GM12878 (cell line): ENCODE data around the gene LCLAT1. TPM values are rescaled to one million over a fixed set of nuclear protein-coding genes. Genes with fewer than 3 reads are reported as not detected.

Source experiments
- ESRRA ChIP-seq: IDR thresholded peaks from 2 replicates; pipeline ENCODE4 v1.6.1; 2012; ENCODE audit warnings: mild to moderate bottlenecking, low read length, improper control_type of control experiment
- MEF2A ChIP-seq: IDR thresholded peaks from 2 replicates; pipeline ENCODE4 v1.6.1; 2011; ENCODE audit warnings: low read depth, mild to moderate bottlenecking, low read length, moderate library complexity; ENCODE audit not compliant: insufficient read depth
- MEF2B ChIP-seq: fragments of 450-650 bp; IDR thresholded peaks from 2 replicates; pipeline ENCODE4 v1.6.1; 2018; ENCODE audit warnings: mild to moderate bottlenecking, moderate library complexity; ENCODE audit not compliant: partially characterized antibody, poor library complexity, severe bottlenecking
- MYB ChIP-seq: fragments of 150-350 bp; IDR thresholded peaks from 2 replicates; pipeline ENCODE4 v1.6.1; 2014; ENCODE audit warnings: mild to moderate bottlenecking, low read depth, low read length, borderline replicate concordance
- NR2C1 ChIP-seq: fragments of 450-650 bp; IDR thresholded peaks from 2 replicates; pipeline ENCODE4 v1.6.1; 2017; ENCODE audit warnings: antibody characterized with exemption, mild to moderate bottlenecking, moderate library complexity
- POLR2A ChIP-seq: IDR thresholded peaks from 2 replicates; pipeline ENCODE4 v1.6.1; 2011; ENCODE audit warnings: low read depth, mild to moderate bottlenecking, low read length
- RBBP5 ChIP-seq: fragments of 200-600 bp; sonication (generic); conservative IDR thresholded peaks from 2 replicates; pipeline ENCODE4 v1.6.1; 2016
- RFX5 ChIP-seq: IDR thresholded peaks from 2 replicates; pipeline ENCODE4 v1.6.1; 2011; ENCODE audit warnings: low read depth, low read length, improper control_type of control experiment
- TAF1 ChIP-seq: IDR thresholded peaks from 2 replicates; pipeline ENCODE4 v1.6.1; 2011; ENCODE audit warnings: mild to moderate bottlenecking, low read depth, low read length, borderline replicate concordance
- ZNF217 ChIP-seq: fragments of 450-650 bp; IDR thresholded peaks from 2 replicates; pipeline ENCODE4 v1.6.1; 2017; ENCODE audit warnings: antibody characterized with exemption, mild to moderate bottlenecking
- ZNF622 ChIP-seq: fragments of 450-650 bp; IDR thresholded peaks from 2 replicates; pipeline ENCODE4 v1.6.1; 2017; ENCODE audit warnings: mild to moderate bottlenecking, inconsistent platforms
- polyA plus RNA-seq, 11 experiments: library from polyadenylated mRNA; depleted of rRNA in 4 of 11; unstranded in 6 of 11; stranded (reverse) in 5 of 11; fragments of >200 nt; fragmentation: Nextera tagmentation in 4 of 11; fragmentation: Illumina TruSeq in 1 of 11; extraction: Ambion mirVana in 4 of 11; extraction: Trizol in 1 of 11; gene quantifications; 1 replicate in 1 of 11; 2 replicates in 10 of 11; pipeline versions ENCODE4 v1.2.1 to v1.2.3, GENCODE V29; 2011 to 2016; ENCODE audit warnings: inconsistent platforms in 2 of 11, missing spikeins in 2 of 11, low read depth in 1 of 11
- total RNA-seq, 4 experiments: library from RNA; depleted of rRNA in 3 of 4; stranded (reverse); fragments of >200 nt in 3 of 4; fragmentation: Illumina TruSeq in 1 of 4; extraction: Trizol in 1 of 4; gene quantifications; 2 replicates each; pipeline versions ENCODE4 v1.2.1 to v1.2.3, GENCODE V29; 2013 to 2021
- TF ChIP-seq, protein P1 (sequence below): IDR thresholded peaks from 2 replicates; pipeline ENCODE4 v1.6.1; 2012; ENCODE audit warnings: low read depth, low read length, improper control_type of control experiment
- TF ChIP-seq, protein P2 (sequence below): fragments of 450-650 bp; IDR thresholded peaks from 2 replicates; pipeline ENCODE4 v1.6.1; 2017; ENCODE audit warnings: mild to moderate bottlenecking
- TF ChIP-seq, protein P3 (sequence below): fragments of 450-650 bp; IDR thresholded peaks from 2 replicates; pipeline ENCODE4 v1.6.1; 2017; ENCODE audit warnings: borderline replicate concordance
- TF ChIP-seq, protein P4 (sequence below): fragments of 450-650 bp; IDR thresholded peaks from 2 replicates; pipeline ENCODE4 v1.6.1; 2016; ENCODE audit warnings: mild to moderate bottlenecking
- TF ChIP-seq, protein P5 (sequence below): fragments of 450-650 bp; IDR thresholded peaks from 2 replicates; pipeline ENCODE4 v1.6.1; 2017; ENCODE audit warnings: mild to moderate bottlenecking, moderate library complexity
- TF ChIP-seq, protein P6 (sequence below): fragments of 450-650 bp; IDR thresholded peaks from 2 replicates; pipeline ENCODE4 v1.6.1; 2017; ENCODE audit warnings: mild to moderate bottlenecking, moderate library complexity

Gene LCLAT1
- total and polyA plus RNA-seq, 10 of the 15 experiments (the other 5 are each of a cell fraction or from before 2014, with no cell fraction given) = 8.1 to 33.0 (median 15.9) TPM

DNA sequence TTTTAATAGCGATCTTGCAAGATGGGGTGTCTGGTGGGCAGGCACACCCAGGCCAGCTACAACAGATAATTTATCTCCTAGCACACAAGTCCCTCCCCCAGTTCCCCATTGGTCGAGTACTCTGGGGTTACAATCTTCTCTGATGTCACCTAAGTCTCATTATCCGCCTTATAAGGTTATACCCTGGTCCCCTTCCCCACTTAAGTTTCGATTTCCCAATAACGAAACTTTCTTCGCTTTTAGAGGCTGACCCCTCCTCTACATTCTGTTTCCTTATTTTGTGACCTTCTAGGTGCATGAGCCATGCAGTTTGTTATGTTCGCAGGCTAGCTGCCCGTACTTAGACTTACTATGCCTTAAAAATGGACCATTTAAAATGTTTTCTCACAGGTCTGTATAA, 180.1 kb downstream of the LCLAT1 start (continued):
- TF ChIP-seq NR2C1 (no peak), POLR2A (peak; percentile 62), MYB (no peak), MEF2A (no peak), ZNF217 (no peak), ESRRA (no peak), TAF1 (peak; percentile 62; the same call in 1 of the 2 replicates), MEF2B (no peak), RBBP5 (no peak), RFX5 (no peak), ZNF622 (no peak)
- TF ChIP-seq, protein P1, sequence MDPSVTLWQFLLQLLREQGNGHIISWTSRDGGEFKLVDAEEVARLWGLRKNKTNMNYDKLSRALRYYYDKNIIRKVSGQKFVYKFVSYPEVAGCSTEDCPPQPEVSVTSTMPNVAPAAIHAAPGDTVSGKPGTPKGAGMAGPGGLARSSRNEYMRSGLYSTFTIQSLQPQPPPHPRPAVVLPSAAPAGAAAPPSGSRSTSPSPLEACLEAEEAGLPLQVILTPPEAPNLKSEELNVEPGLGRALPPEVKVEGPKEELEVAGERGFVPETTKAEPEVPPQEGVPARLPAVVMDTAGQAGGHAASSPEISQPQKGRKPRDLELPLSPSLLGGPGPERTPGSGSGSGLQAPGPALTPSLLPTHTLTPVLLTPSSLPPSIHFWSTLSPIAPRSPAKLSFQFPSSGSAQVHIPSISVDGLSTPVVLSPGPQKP = no peak
- TF ChIP-seq, protein P2, sequence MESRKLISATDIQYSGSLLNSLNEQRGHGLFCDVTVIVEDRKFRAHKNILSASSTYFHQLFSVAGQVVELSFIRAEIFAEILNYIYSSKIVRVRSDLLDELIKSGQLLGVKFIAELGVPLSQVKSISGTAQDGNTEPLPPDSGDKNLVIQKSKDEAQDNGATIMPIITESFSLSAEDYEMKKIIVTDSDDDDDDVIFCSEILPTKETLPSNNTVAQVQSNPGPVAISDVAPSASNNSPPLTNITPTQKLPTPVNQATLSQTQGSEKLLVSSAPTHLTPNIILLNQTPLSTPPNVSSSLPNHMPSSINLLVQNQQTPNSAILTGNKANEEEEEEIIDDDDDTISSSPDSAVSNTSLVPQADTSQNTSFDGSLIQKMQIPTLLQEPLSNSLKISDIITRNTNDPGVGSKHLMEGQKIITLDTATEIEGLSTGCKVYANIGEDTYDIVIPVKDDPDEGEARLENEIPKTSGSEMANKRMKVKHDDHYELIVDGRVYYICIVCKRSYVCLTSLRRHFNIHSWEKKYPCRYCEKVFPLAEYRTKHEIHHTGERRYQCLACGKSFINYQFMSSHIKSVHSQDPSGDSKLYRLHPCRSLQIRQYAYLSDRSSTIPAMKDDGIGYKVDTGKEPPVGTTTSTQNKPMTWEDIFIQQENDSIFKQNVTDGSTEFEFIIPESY = no peak
- TF ChIP-seq, protein P3, sequence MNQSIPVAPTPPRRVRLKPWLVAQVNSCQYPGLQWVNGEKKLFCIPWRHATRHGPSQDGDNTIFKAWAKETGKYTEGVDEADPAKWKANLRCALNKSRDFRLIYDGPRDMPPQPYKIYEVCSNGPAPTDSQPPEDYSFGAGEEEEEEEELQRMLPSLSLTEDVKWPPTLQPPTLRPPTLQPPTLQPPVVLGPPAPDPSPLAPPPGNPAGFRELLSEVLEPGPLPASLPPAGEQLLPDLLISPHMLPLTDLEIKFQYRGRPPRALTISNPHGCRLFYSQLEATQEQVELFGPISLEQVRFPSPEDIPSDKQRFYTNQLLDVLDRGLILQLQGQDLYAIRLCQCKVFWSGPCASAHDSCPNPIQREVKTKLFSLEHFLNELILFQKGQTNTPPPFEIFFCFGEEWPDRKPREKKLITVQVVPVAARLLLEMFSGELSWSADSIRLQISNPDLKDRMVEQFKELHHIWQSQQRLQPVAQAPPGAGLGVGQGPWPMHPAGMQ = no peak
- TF ChIP-seq, protein P4, sequence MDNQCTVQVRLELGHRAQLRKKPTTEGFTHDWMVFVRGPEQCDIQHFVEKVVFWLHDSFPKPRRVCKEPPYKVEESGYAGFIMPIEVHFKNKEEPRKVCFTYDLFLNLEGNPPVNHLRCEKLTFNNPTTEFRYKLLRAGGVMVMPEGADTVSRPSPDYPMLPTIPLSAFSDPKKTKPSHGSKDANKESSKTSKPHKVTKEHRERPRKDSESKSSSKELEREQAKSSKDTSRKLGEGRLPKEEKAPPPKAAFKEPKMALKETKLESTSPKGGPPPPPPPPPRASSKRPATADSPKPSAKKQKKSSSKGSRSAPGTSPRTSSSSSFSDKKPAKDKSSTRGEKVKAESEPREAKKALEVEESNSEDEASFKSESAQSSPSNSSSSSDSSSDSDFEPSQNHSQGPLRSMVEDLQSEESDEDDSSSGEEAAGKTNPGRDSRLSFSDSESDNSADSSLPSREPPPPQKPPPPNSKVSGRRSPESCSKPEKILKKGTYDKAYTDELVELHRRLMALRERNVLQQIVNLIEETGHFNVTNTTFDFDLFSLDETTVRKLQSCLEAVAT = no peak
- TF ChIP-seq, protein P5, sequence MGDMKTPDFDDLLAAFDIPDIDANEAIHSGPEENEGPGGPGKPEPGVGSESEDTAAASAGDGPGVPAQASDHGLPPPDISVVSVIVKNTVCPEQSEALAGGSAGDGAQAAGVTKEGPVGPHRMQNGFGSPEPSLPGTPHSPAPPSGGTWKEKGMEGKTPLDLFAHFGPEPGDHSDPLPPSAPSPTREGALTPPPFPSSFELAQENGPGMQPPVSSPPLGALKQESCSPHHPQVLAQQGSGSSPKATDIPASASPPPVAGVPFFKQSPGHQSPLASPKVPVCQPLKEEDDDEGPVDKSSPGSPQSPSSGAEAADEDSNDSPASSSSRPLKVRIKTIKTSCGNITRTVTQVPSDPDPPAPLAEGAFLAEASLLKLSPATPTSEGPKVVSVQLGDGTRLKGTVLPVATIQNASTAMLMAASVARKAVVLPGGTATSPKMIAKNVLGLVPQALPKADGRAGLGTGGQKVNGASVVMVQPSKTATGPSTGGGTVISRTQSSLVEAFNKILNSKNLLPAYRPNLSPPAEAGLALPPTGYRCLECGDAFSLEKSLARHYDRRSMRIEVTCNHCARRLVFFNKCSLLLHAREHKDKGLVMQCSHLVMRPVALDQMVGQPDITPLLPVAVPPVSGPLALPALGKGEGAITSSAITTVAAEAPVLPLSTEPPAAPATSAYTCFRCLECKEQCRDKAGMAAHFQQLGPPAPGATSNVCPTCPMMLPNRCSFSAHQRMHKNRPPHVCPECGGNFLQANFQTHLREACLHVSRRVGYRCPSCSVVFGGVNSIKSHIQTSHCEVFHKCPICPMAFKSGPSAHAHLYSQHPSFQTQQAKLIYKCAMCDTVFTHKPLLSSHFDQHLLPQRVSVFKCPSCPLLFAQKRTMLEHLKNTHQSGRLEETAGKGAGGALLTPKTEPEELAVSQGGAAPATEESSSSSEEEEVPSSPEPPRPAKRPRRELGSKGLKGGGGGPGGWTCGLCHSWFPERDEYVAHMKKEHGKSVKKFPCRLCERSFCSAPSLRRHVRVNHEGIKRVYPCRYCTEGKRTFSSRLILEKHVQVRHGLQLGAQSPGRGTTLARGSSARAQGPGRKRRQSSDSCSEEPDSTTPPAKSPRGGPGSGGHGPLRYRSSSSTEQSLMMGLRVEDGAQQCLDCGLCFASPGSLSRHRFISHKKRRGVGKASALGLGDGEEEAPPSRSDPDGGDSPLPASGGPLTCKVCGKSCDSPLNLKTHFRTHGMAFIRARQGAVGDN = no peak
- TF ChIP-seq, protein P6, sequence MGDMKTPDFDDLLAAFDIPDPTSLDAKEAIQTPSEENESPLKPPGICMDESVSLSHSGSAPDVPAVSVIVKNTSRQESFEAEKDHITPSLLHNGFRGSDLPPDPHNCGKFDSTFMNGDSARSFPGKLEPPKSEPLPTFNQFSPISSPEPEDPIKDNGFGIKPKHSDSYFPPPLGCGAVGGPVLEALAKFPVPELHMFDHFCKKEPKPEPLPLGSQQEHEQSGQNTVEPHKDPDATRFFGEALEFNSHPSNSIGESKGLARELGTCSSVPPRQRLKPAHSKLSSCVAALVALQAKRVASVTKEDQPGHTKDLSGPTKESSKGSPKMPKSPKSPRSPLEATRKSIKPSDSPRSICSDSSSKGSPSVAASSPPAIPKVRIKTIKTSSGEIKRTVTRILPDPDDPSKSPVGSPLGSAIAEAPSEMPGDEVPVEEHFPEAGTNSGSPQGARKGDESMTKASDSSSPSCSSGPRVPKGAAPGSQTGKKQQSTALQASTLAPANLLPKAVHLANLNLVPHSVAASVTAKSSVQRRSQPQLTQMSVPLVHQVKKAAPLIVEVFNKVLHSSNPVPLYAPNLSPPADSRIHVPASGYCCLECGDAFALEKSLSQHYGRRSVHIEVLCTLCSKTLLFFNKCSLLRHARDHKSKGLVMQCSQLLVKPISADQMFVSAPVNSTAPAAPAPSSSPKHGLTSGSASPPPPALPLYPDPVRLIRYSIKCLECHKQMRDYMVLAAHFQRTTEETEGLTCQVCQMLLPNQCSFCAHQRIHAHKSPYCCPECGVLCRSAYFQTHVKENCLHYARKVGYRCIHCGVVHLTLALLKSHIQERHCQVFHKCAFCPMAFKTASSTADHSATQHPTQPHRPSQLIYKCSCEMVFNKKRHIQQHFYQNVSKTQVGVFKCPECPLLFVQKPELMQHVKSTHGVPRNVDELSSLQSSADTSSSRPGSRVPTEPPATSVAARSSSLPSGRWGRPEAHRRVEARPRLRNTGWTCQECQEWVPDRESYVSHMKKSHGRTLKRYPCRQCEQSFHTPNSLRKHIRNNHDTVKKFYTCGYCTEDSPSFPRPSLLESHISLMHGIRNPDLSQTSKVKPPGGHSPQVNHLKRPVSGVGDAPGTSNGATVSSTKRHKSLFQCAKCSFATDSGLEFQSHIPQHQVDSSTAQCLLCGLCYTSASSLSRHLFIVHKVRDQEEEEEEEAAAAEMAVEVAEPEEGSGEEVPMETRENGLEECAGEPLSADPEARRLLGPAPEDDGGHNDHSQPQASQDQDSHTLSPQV = no peak
